Right kidney (tissue), 1 donor: ENCODE data around the gene HTT.
A peak's percentile ranks its signal among the peaks of the same experiment; 100 is the strongest.
"Not testable (repeated sequence)": the region's sequence is repeated elsewhere in the genome, so short reads cannot be mapped to it uniquely, and the experiment has no call there.

Source experiments
- DNase-seq: peaks from one replicate; pipeline ENCODE4 v3.0.0-alpha.2; 2016

HTT gene

DNA sequence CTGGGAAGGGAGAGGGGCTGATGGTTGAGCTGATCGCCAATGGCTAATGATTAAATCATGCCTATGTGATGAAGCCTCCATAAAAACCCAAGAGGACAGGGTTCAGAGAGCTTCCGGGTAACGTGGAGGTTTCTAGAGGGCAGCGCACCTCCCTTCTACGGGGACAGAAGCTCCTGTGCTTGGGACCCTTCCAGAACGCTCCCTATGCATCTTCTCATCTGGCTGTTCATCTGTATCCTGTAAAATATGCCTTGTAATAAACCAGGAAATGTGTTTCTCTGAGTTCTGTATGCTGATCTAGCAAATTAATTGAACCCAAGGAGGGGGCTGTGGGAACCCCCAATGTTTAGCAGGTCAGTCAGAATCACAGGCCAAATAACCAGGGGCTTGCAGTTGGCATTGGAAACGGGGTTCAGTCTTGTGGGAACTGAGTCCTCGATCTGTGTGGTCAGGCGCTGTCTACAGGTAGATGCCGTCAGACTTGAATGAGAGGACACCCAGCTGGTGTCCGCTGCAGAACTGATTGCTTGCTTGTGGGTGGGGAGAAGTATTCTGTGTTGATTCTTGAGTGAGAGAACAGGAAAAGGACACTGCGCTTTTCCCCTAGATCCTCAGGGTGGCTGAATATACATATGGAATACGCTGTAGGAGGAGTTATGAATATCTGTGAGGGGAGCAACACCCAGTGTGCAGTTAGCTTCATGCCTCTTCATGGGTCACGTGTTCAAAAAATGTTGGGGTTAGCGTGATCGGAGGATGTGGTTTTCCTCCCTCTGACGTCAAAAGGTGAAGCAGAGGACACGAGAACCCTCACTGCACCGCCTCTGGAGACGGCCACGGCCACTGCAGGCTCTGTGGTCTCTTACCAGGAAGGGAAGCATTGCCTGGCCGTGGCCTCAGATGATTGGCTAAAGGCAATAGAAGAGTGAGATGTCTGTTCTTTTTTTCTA, 29.3 kb upstream of the HTT start:
- no peak for DNase-seq

DNA sequence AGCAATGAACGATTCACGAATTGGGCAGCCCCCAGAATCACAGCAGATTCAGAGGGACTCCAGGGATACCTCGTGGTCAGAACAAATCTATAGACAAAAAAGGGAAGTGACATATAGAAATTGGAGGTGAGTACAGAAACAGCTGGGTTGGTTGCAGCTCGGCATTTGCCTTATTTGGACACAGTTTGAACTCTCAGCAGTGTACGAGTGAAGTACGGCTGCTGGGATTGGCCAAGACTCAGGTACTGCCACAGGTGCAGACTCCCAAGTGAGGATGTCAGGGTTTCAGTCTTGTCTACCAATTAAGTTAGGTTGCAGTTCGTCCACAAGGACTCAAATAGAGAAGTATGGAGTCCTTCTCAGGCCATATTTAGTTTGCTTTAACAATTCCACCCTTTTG, 28.3 kb upstream of the HTT start:
- DNase-seq, result no peak

DNA sequence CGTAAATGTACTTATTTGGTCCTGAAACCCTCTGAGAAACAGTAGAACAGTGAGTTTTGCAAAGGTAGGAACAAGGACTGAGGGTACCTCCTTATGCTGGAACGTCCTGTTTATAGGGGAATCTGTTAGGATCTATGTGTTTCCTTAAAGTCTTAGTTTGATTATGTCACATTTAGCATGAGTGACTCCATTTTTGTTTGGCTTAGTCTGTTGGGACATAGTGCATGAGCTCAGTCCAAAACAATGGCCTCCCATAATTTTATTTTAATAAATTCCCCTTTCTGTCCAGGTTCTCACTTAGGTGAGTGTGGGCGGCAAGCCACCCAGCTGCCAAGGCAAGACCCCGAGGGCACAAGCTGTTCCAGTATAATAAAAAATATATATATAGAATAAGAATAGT, 27.9 kb upstream of the HTT start:
- DNase-seq, result no peak

DNA sequence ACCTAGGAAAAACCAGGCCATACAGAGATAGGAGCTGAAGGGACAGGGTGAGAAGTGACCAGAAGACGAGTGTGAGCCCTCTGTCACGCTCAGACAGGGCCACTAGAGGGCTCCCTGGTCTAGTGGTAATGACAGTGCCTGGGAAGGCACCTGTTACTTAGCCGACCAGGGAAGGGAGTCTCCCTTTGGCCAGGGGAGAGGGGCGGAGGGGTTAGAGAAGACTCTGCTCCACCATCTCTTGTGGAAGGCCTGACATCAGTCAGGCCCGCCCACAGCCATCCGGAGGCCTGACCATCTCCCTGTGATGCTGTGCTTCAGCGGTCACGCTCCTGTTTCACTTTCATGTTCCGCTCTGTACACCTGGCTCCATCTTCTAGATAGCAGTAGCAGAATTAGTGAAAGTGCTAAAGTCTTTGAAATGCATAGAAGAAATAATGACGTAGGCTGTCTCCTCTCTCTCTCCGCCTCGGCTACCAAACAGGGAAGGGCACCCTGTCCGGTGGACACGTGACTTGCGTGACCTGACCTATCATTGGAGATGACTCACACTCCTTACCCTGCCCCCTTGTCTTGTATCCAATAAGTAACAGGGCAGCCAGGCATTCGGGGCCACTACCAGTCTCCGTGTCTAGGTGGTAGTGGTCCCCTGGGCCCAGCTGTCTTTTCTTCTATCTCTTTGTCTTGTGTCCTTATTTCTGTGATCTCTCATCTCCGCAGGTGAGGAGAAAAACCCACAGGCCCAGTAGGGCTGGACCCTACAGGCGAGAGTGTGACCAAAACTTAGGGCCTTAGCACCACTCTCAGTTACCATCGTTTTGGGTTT, 26.8 kb upstream of the HTT start:
- peak; percentile 38 for DNase-seq

DNA sequence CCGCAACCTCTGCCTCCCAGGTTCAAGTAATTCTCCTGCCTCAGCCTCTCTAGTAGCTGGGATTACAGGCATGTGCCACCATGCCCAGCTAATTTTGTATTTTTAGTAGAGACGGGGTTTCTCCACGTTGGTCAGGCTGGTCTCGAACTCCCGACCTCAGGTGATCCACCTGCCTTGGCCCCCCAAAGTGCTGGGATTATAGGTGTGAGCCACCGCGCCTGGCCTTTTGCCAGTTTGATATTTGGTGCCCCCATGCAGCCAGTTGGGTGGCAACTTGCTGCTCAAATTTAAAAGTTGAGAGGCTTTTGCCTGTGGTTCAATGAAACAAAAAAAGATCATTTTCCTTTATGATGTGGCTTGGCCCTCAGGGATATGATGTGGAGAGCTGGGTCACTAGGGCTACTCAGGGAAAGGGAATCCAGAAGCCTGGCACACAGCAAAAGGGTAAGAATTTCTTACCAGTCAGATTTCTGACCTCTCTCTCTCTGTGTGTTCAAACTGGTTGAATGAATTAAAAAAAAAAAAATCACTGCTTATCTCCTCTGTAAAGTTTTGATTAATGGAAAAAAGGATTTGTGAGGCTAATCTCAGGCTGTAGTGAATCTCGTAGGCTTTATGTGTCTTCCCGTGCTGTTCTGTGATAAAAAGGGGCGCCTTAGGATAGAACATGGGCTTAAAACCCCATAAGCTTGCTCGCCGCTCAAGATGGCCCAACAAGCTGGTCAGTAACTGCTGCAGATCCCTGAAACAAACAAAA, 23.2 kb upstream of the HTT start:
- not testable (repeated sequence) for DNase-seq

DNA sequence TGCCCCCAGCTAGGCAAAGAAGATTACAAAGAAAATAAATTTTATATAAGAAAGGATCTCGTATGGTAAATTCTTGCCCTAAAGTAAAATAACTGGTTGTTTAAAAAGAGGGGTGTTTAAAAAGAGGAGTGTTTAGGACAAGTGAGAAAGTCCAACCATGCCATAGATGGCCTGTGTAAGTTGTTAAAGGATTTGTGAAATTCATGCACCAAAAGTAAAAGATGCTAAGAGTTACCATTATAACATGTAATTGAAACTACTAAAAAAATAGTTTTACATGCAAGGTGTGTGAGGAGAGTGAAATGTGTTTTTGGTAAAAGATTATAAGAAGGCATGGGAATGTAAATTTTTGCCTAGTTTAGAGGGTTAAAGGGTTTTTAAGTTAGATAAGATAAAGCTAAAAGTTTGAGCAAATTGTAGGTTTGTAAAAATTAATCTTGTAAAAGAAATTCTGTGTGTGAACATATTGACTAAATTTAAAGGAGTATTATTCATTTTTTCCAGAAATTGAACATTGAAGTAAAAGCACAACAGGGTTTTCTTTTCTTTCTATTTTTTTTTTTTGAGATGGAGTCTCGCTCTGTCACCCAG, 20.2 kb upstream of the HTT start:
- no peak for DNase-seq

DNA sequence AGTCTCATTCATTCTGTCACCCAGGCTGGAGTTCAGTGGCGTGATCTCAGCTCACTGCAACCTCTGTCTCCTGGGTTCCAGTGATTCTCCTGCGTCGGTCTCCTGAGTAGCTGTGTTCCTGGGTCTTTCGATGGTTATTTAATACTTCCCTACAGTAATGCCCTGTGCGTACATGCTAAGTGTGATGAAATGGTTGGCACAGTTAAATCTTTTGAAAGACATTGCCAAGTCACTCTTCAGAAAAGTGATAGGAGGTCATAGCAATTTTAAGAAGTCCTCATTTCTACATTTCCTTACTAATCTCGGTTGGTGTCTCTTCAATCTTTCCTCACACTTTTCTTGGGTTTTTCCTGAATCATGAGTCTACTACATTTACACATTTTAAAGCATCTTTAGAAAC, 14.5 kb upstream of the HTT start:
- DNase-seq, result no peak

DNA sequence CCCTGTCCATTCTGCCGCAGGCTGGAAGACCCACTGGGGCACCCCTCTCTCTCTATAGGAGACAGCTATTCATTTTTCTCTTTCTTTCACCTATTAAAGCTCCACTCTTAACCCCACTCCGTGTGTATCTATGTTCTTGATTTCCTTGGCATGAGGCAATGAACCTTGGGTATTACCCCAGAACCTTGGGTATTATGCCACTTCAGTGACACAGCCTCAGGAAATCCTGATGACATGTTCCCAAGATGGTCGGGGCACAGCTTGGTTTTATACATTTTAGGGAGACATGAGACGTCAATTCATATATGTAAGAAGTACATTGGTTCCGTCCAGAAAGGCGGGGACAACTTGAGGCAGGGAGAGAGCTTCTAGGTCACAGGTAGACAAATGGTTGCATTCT, 13.5 kb upstream of the HTT start:
- DNase-seq, result no peak

DNA sequence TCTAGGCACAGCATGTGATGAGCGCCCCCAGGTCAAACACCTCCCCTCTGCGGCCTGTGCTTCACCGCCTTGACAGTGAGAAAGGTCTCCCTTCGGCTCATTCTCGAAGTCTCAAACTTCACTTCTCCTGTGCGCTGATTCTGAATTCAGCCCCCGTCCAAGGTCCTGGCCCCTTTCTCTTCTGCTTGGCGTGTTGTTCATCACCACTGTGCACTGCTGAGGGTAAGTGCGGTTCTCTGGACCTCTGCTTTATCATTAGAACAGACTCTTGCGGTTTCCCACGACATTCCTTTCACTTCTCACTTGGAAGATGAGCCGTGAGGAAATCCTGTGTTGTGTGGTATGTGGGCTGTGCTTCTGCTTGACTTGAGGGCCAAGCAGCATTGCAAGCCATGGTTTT, 12.0 kb upstream of the HTT start:
- DNase-seq, result no peak

DNA sequence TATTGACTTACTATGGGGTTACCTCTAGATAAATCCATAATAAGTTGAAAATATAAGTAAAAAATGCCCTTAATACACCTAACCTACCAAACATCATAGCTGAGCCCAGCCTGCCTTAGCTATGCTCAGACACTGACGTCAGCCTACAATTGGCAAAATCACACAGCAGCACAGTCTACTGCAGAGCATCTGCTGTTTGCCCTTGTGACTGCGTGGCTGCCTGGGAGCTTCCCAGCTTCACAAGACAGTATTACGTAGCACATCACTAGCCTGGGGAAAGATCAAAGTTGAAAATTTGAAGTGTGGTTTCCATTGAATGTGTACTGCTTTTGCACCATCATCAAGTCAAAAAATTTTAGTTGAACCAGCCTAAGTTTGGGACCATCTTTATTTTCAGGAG, 8.9 kb upstream of the HTT start:
- DNase-seq, result no peak

DNA sequence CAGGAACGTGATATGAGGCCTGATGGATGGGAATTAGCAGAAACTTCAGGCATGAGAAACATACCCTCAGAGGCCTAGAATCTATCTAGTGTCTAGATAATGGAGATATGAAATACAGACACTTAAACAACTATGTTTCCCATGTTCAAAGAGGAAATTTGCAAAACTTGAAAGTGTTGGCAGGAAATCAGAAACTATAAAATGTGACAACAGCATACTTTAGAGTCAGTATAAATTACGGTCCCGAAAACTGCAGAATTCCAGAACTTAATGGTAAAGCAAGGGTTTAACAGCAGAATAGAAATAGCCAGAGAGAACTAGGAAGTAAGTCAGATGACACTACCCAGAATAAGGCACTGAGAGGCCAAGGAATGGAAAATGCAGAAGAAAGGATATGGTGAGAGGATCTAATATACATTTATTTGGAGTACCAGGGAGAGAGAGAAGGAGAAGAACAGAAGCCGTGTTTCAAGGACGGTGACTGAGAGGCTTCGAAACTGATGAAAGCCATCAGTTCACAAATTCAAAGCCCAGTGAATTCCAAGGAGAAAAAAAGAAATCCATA, 7.6 kb upstream of the HTT start:
- no peak for DNase-seq

DNA sequence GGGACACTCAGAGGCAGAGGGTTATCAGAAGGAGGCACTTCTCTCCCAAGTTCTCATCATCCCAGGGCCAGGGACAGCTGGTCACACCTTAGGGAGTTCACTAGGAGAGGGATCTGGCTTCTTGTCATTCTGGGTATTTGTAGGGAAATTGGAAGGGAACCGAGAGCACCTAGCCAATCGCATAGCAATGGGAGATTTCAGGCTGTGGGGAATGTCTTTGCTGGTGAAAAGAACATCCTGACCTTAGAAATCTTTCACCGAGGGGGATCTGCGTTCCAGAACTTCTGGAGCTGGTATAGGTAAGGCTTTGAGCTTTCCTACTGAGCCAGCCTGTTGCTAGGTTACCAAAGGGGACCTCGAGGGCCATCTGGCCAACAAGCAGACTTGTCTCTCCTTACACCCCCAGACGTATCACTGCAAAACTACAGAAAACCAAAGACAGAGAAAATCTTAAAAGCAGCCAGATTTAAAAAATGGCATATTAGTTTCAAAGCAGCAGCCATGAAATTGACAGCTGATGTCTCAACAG, 6.9 kb upstream of the HTT start:
- no peak for DNase-seq

DNA sequence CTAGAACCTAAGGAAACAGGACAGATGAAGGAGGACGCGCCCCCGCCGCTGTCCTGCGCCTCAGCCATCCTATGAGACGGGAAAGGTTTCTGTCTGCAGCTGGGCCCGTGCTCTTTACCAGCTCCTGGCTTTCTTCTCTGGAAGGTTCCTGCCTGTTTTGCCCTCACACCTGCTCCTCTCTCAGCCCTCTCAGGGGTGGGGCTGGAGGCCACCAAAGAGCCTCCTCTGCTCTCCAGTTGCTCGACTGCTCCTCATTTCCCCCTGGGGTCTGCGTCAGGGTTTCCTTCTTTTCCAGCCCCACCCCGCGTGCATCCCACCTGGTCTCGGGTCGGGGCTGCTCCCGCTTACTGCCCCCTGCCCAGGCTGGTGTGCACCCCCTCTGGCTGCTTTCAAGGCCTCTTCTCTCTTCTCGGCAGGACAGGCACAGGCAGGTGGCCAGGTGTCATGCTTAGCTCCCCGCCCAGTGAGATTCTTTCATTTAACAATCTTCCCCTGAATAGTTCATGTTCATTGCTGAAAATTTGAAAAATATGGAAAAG, 4.8 kb upstream of the HTT start:
- DNase-seq, result no peak

DNA sequence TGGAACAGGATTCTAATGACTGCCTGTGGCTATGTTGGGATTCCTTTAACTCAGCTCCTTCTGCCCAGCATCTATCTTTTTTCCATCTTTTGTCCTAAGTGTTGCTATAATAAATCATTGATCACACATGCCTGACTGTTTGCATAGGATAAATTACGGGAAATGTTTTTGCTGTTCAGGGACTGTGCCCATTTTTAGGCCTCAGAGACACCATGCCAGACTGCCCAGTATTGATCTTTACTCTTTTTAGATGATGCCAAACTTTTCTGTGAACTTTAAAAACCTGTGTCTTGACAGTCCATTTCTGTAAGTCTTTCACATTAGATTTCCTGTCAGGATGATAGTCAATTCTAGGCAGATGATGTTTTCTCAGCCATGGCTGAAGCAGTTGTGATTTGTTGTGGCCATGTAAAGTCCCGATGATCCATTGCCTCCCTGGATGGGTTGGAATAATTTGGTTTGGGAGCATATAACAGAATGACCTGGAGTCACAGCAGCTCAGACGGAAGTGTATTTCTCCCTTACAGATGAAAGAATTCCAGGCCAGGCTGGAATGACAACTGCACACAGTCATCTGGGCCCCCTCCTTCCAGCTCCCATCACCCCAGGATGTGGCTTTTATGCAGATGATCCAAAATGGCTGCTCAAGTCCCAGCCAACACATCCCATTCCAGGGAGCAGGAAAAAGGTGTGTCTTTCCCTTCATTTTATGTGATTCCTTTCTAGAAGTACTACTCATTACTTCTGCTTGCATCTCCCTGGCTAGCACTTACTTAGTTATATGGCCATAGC, 3.6 kb upstream of the HTT start:
- DNase-seq, result no peak

DNA sequence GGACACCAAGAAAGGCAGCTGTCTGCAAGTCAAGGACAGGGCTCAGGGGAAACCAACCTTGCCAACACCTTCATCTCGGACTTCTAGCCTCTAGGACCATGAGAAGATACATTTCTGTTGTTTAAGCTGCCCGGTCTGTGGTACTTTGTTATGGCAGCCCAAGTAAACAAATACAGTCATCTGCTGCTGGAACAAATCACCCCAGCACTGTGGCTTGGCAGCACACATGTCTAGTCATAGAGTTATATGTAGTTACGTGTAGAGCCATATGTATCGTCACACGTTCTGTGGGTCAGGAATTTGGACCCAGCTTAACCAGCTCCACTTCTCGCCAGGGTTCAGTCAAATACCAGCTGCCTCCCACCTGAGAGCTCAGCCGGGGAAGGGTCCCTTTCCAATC, 2.7 kb upstream of the HTT start:
- DNase-seq, result no peak

DNA sequence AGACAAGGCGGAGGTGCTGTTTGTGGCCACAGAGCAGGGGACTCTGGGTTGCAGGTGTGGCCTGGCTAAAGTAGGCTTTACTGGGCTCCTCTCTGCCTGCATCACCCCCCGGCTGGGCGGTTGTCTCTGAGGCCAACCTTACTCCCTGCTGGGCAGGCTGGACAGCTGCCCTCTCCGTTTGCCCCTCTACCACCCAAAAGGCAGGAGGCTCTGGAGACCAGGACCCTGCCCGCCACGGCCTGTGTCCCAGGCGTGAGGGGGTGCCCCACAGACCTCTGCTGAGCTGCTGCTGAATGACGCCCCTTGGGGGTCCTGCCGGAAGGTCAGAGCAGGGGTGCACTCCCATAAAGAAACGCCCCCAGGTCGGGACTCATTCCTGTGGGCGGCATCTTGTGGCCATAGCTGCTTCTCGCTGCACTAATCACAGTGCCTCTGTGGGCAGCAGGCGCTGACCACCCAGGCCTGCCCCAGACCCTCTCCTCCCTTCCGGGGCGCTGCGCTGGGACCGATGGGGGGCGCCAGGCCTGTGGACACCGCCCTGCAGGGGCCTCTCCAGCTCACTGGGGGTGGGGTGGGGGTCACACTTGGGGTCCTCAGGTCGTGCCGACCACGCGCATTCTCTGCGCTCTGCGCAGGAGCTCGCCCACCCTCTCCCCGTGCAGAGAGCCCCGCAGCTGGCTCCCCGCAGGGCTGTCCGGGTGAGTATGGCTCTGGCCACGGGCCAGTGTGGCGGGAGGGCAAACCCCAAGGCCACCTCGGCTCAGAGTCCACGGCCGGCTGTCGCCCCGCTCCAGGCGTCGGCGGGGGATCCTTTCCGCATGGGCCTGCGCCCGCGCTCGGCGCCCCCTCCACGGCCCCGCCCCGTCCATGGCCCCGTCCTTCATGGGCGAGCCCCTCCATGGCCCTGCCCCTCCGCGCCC, 1.1 kb upstream of the HTT start:
- peak; percentile 82 for DNase-seq

DNA sequence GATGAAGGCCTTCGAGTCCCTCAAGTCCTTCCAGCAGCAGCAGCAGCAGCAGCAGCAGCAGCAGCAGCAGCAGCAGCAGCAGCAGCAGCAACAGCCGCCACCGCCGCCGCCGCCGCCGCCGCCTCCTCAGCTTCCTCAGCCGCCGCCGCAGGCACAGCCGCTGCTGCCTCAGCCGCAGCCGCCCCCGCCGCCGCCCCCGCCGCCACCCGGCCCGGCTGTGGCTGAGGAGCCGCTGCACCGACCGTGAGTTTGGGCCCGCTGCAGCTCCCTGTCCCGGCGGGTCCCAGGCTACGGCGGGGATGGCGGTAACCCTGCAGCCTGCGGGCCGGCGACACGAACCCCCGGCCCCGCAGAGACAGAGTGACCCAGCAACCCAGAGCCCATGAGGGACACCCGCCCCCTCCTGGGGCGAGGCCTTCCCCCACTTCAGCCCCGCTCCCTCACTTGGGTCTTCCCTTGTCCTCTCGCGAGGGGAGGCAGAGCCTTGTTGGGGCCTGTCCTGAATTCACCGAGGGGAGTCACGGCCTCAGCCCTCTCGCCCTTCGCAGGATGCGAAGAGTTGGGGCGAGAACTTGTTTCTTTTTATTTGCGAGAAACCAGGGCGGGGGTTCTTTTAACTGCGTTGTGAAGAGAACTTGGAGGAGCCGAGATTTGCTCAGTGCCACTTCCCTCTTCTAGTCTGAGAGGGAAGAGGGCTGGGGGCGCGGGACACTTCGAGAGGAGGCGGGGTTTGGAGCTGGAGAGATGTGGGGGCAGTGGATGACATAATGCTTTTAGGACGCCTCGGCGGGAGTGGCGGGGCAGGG, 568 bp downstream of the HTT start:
- DNase-seq, result peak; percentile 79

DNA sequence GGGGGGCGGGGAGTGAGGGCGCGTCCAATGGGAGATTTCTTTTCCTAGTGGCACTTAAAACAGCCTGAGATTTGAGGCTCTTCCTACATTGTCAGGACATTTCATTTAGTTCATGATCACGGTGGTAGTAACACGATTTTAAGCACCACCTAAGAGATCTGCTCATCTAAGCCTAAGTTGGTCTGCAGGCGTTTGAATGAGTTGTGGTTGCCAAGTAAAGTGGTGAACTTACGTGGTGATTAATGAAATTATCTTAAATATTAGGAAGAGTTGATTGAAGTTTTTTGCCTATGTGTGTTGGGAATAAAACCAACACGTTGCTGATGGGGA, 1.1 kb downstream of the HTT start:
- DNase-seq, result no peak

DNA sequence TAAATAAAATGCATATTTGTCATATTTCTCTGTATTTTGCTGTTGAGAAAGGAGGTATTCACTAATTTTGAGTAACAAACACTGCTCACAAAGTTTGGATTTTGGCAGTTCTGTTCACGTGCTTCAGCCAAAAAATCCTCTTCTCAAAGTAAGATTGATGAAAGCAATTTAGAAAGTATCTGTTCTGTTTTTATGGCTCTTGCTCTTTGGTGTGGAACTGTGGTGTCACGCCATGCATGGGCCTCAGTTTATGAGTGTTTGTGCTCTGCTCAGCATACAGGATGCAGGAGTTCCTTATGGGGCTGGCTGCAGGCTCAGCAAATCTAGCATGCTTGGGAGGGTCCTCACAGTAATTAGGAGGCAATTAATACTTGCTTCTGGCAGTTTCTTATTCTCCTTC, 3.3 kb downstream of the HTT start:
- no peak for DNase-seq
